ENCODE measurements around the gene MAN2B2. TPM values are rescaled to one million over a fixed set of nuclear protein-coding genes. Genes with fewer than 3 reads are reported as not detected.

MAN2B2 gene
- total and polyA plus RNA-seq, 9 of the 15 experiments (the other 6 are each of a cell fraction or from before 2014, with no cell fraction given): 0.21 to 8.8 (median 3.7) TPM

DNA sequence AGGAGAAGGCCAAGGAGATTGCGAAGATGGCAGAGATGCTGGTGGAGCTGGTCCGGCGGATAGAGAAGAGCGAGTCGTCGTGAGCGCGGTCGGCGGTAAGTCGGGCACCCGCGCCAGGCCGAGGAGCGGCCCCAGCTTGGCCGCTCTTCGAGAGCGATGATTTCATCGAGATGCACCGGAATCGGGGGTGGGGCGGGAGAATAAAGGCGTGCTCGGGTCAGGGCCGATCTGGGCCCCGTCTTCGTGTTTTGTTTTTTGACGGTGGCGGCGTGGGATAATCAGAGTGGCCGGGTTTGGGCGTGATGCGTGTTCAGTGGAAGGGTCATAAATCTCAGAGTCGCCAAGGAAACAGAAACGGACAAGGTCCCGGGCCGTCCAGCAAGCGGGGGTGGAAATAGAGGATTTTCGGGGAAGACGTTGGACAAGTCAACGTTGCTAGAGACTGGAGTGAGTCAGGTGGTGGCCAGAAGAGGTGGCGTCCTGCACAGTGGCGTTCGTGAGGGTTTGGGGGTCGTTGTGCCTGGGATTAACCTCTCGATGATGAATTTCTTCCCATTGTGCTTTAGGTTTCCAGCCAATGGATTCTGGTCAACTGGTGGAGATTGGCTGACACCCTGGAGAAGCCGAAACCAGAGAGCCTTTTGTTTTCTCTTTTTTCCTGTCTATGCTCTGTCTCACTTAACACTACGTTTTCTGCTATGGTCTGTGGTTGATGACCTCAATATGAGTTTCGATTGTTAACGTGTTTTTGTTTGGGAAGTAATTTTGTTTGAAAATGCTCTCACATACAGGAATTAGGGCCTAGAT lies 66.4 kb downstream of the MAN2B2 start:
- Histone ChIP-seq H3K4me1 (replicated peaks in 1 of 2; ENCODE audit: control insufficient read depth in 2 of 2, insufficient read depth in 2 of 2, low read length in 2 of 2) (peaks cover 16 to 24% of the 10 kb centered on the region in 2 experiments; a peak in 4 of 5 replicates), H3K4me2 (ENCODE audit: insufficient read depth, low read length) (peak overlapping the region; percentile 92), H3K79me2 (ENCODE audit: control insufficient read depth, insufficient read depth, low read length) (peaks cover 42% of the 10 kb centered on the region), H4K20me1 (replicated peaks; ENCODE audit: control insufficient read depth, insufficient read depth, low read length) (peaks cover 27% of the 10 kb centered on the region), H3K27ac (ENCODE audit: extremely low read depth, low read depth, low read length) (peak overlapping the region; percentile 97), H2AFZ (ENCODE audit: low read depth, low read length) (peak overlapping the region; percentile 95; the same call in 1 of the 2 replicates), H3K4me3 (peak overlapping the region; percentile 85), H3K9me3 (replicated peaks; ENCODE audit: control insufficient read depth, insufficient read depth, low read depth, low read length) (no peaks in the 10 kb centered on the region), H3K36me3 (ENCODE audit: control insufficient read depth, insufficient read depth, low read length) (peaks cover 22% of the 10 kb centered on the region), H3K9ac (ENCODE audit: insufficient read depth in 1 of 2, low read depth in 2 of 2, low read length in 2 of 2) (peak overlapping the region; percentile 93 to 100), H3K9me1 (ENCODE audit: control insufficient read depth, insufficient read depth, low read length) (no peaks in the 10 kb centered on the region), H3K27me3 (ENCODE audit: control insufficient read depth in 2 of 2, insufficient read depth in 2 of 2, low read length in 2 of 2) (no peaks in the 10 kb centered on the region)
- intact Hi-C loops (cut with micrococcal nuclease): loop anchor here (5.0 kb wide), 2 partner anchors 36 to 66 kb away; partner anchors contain the start of gene MRFAP1L1
- FAIRE-seq: no peak
- peak; percentile 55 to 65 (median 58) for DNase-seq (ENCODE audit: extremely low read depth in 1 of 4, low spot score in 3 of 4)
- POLR2A ChIA-PET: interaction anchor here (0.6 to 5.2 kb wide), 19 partner anchors 8 to 450 kb away, joined by 3 to 40 read pairs (median 3); a partner anchor contains a TSS
- CTCF ChIA-PET (ENCODE audit: low intra/inter-chr PET ratio): no interaction called here
- no TSS peak for BruUV-seq (replicated peaks)
- in situ Hi-C loops (cut with MboI): no loop called here
- WGBS (ENCODE audit: insufficient coverage, low coverage, missing lambda C conversion rate): under 1% methylated on average over 49 of the region's 50 CpGs
- peak; percentile 75 for ATAC-seq
- no peak for TF ChIP-seq PML (IDR thresholded peaks at IDR 0.05; ENCODE audit: low read length)
- no peak for TF ChIP-seq HLTF (IDR thresholded peaks at IDR 0.05)
- TF ChIP-seq, protein P1, sequence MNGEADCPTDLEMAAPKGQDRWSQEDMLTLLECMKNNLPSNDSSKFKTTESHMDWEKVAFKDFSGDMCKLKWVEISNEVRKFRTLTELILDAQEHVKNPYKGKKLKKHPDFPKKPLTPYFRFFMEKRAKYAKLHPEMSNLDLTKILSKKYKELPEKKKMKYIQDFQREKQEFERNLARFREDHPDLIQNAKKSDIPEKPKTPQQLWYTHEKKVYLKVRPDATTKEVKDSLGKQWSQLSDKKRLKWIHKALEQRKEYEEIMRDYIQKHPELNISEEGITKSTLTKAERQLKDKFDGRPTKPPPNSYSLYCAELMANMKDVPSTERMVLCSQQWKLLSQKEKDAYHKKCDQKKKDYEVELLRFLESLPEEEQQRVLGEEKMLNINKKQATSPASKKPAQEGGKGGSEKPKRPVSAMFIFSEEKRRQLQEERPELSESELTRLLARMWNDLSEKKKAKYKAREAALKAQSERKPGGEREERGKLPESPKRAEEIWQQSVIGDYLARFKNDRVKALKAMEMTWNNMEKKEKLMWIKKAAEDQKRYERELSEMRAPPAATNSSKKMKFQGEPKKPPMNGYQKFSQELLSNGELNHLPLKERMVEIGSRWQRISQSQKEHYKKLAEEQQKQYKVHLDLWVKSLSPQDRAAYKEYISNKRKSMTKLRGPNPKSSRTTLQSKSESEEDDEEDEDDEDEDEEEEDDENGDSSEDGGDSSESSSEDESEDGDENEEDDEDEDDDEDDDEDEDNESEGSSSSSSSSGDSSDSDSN (IDR thresholded peaks at IDR 0.05; ENCODE audit: borderline replicate concordance in 1 of 2, low read depth in 2 of 2, low read length in 2 of 2): peak in 1 of 2 experiments; percentile 38; a peak in 1 of 4 replicates
- TF ChIP-seq RFX1 (IDR thresholded peaks at IDR 0.05): peak; percentile 86
- TF ChIP-seq, protein P2, sequence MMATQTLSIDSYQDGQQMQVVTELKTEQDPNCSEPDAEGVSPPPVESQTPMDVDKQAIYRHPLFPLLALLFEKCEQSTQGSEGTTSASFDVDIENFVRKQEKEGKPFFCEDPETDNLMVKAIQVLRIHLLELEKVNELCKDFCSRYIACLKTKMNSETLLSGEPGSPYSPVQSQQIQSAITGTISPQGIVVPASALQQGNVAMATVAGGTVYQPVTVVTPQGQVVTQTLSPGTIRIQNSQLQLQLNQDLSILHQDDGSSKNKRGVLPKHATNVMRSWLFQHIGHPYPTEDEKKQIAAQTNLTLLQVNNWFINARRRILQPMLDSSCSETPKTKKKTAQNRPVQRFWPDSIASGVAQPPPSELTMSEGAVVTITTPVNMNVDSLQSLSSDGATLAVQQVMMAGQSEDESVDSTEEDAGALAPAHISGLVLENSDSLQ (IDR thresholded peaks at IDR 0.05): peak; percentile 93

Data from K562 (cell line).